Stimulated activated CD4-positive, alpha-beta T cell treated with anti-CD3 and anti-CD28 coated beads, Interleukin-12 subunit alpha, Interleukin-12 subunit beta, amount 100 ng/mL, for 24 hours (primary cell): ENCODE results near the gene SCTR.

ENCODE experiments used
- DNase-seq, 2 experiments: peaks; one replicate each; pipeline ENCODE4 v3.0.0-alpha.2; 2020; ENCODE audit warnings: low read depth in 2 of 2

SCTR gene

GRCh38 chr2:119523952-119524694 is at the start of gene SCTR:
SCTR (minus strand) TSS chr2:119524483; CDS start chr2:119524226, 257 bp downstream.
- DNase-seq, result no peak

GRCh38 chr2:119567292-119567691 is 43.0 kb upstream of the SCTR start:
- no peak for DNase-seq

GRCh38 chr2:119565481-119565880 is 41.2 kb upstream of the SCTR start:
- no peak for DNase-seq

GRCh38 chr2:119553687-119554344 is 29.5 kb upstream of the SCTR start:
- no peak for DNase-seq

- DNase-seq, result no peak
These were observed 28.6 kb upstream of the SCTR start for GRCh38 chr2:119552902-119553301.

- DNase-seq, result no peak
These were observed 26.6 kb upstream of the SCTR start for GRCh38 chr2:119550856-119551255.

GRCh38 chr2:119550346-119550745 is 26.1 kb upstream of the SCTR start:
- no peak for DNase-seq

- no peak for DNase-seq
These were observed 25.0 kb upstream of the SCTR start for GRCh38 chr2:119549241-119549640.

- no peak for DNase-seq
These were observed 24.3 kb upstream of the SCTR start for GRCh38 chr2:119548516-119549120.

- no peak for DNase-seq
These were observed 22.1 kb upstream of the SCTR start for GRCh38 chr2:119546447-119546767.

- no peak for DNase-seq
These were observed 21.6 kb upstream of the SCTR start for GRCh38 chr2:119545754-119546446.

- no peak for DNase-seq
These were observed 20.7 kb upstream of the SCTR start for GRCh38 chr2:119544939-119545475.

GRCh38 chr2:119544075-119544938 is 20.0 kb upstream of the SCTR start, which contains the start of gene CFAP221:
CFAP221 (plus strand) TSS chr2:119544449; CDS start chr2:119546132, 1,683 bp downstream.
- DNase-seq, result peak in 1 of 2 experiments; percentile 68

- DNase-seq, result no peak
These were observed 17.2 kb upstream of the SCTR start for GRCh38 chr2:119541476-119541875.

GRCh38 chr2:119537792-119538191 is 13.5 kb upstream of the SCTR start:
- no peak for DNase-seq

GRCh38 chr2:119536707-119537106 is 12.4 kb upstream of the SCTR start:
- no peak for DNase-seq

GRCh38 chr2:119536211-119536610 is 11.9 kb upstream of the SCTR start:
- no peak for DNase-seq

GRCh38 chr2:119533560-119533959 is 9.3 kb upstream of the SCTR start:
- DNase-seq, result no peak

GRCh38 chr2:119531292-119531691 is 7.0 kb upstream of the SCTR start:
- DNase-seq, result no peak

- DNase-seq, result no peak
These were observed 3.7 kb upstream of the SCTR start for GRCh38 chr2:119527999-119528398.

- DNase-seq, result no peak
These were observed 1.3 kb upstream of the SCTR start for GRCh38 chr2:119525614-119526013.
